ENCODE measurements around the gene EMP1.

- TF ChIP-seq POLR2AphosphoS5 (IDR thresholded peaks at IDR 0.05; ENCODE audit: low read depth, low read length), result no peak
- no peak for TF ChIP-seq SIN3A (IDR thresholded peaks at IDR 0.05; ENCODE audit: borderline replicate concordance, insufficient read depth, low read length)
- no peak for TF ChIP-seq REST (IDR thresholded peaks at IDR 0.05; ENCODE audit: insufficient read depth in 1 of 2, low read depth in 2 of 2, low read length in 2 of 2)
- no peak for TF ChIP-seq TAF1 (IDR thresholded peaks at IDR 0.05; ENCODE audit: borderline replicate concordance, insufficient read depth, low read length)
Observed at GRCh38 chr12:13147688-13148484, 48.6 kb upstream of the EMP1 start.
